ENCODE data around the gene PCSK5. TPM values are rescaled to one million over a fixed set of nuclear protein-coding genes. Genes with fewer than 3 reads are reported as not detected.

The PCSK5 gene
- total RNA-seq, 1 donor from 2014 or later, result 18.3 TPM

DNA sequence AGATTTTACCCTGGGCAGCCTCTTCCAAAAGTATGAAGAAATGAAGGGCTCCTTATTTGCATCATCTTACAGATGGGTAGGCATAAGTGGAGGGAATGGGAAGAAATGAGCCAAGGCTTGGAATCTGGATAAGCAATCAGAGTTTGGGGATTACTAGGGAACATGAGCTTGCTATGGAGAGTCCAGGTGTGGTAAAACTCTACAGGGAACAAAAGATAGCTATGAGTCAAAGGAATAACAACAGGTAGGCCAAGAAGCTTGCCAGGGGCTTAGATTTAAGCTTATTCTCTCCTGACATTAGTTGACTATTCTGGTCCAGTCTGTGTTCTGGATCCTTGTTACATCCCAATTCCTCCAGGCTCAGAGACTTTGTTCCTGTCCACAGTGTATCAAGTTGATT lies 487.3 kb downstream of the PCSK5 start:
- no peak for TF ChIP-seq CTCF (IDR thresholded peaks at IDR 0.05)
- no peak for DNase-seq (ENCODE audit: extremely low spot score, unreplicated experiment)
- no peaks in the 10 kb centered on the region for H3K27me3 Mint-ChIP-seq (ENCODE audit: unreplicated experiment)
- H3K27ac Mint-ChIP-seq (ENCODE audit: unreplicated experiment), result no peak overlapping the region
- H3K36me3 Mint-ChIP-seq (ENCODE audit: unreplicated experiment), result no peaks in the 10 kb centered on the region
- peaks cover 36% of the 10 kb centered on the region for H3K4me1 Mint-ChIP-seq (ENCODE audit: unreplicated experiment)
- H3K9me3 Mint-ChIP-seq (ENCODE audit: unreplicated experiment), result no peaks in the 10 kb centered on the region
- H3K4me3 Mint-ChIP-seq (ENCODE audit: unreplicated experiment), result no peak overlapping the region

DNA sequence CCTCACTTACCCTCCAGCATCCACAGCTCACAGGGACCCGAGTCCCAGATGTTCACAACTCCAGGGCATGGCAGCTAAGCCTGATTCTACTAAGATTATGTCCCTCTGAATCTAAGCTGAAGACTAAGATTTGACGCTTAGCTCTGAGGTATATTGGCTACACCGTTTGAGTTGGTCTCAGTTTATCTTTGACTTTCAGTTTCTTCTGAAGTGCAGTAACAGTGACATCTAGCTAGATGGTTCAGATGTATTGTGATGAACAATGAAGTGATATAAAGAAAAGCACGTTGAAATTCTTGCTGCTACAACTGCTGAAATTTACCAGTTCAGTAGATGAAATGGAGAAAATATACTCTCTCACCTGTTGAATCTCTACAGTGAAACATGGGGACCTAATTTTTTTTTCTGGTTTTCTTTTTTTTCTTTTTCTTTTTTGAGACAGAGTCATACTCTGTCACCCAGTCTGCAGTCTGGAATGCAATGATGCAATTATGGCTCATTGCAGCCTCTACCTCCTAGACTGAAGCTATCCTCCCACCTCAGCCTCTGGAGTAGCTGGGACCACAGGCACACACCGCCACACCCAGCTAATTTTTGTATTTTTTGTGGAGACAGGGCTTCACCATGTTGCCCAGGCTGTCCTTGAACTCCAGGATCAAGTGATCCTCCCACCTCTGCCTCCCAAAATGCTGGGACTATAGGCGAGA lies 488.0 kb downstream of the PCSK5 start:
- H3K9me3 Mint-ChIP-seq (ENCODE audit: unreplicated experiment), result no peaks in the 10 kb centered on the region
- no peaks in the 10 kb centered on the region for H3K27me3 Mint-ChIP-seq (ENCODE audit: unreplicated experiment)

GRCh38 chr9:76379494-76379893 lies 489.0 kb downstream of the PCSK5 start:
- Mint-ChIP-seq H3K27me3 (ENCODE audit: unreplicated experiment) (no peaks in the 10 kb centered on the region), H3K4me1 (ENCODE audit: unreplicated experiment) (peaks cover 23% of the 10 kb centered on the region), H3K9me3 (ENCODE audit: unreplicated experiment) (no peaks in the 10 kb centered on the region), H3K36me3 (ENCODE audit: unreplicated experiment) (peaks cover under 1% of the 10 kb centered on the region), H3K4me3 (ENCODE audit: unreplicated experiment) (no peak overlapping the region), H3K27ac (ENCODE audit: unreplicated experiment) (peak overlapping the region; percentile 27)
- DNase-seq (ENCODE audit: extremely low spot score, unreplicated experiment), result no peak
- no peak for TF ChIP-seq CTCF (IDR thresholded peaks at IDR 0.05)

More for the DNA sequence above, 488.0 kb downstream of the PCSK5 start:
- TF ChIP-seq CTCF (IDR thresholded peaks at IDR 0.05), result no peak
- H3K36me3 Mint-ChIP-seq (ENCODE audit: unreplicated experiment), result no peaks in the 10 kb centered on the region
- H3K4me3 Mint-ChIP-seq (ENCODE audit: unreplicated experiment), result no peak overlapping the region
- no peak overlapping the region for H3K27ac Mint-ChIP-seq (ENCODE audit: unreplicated experiment)
- DNase-seq (ENCODE audit: extremely low spot score, unreplicated experiment), result no peak
- peaks cover 28% of the 10 kb centered on the region for H3K4me1 Mint-ChIP-seq (ENCODE audit: unreplicated experiment)

GRCh38 chr9:76390656-76391055 lies 500.2 kb downstream of the PCSK5 start:
- peaks cover 21% of the 10 kb centered on the region for H3K4me1 Mint-ChIP-seq (ENCODE audit: unreplicated experiment)
- no peak for DNase-seq (ENCODE audit: extremely low spot score, unreplicated experiment)
- H3K27ac Mint-ChIP-seq (ENCODE audit: unreplicated experiment), result no peak overlapping the region
- no peaks in the 10 kb centered on the region for H3K9me3 Mint-ChIP-seq (ENCODE audit: unreplicated experiment)
- TF ChIP-seq CTCF (IDR thresholded peaks at IDR 0.05), result no peak
- H3K36me3 Mint-ChIP-seq (ENCODE audit: unreplicated experiment), result peaks cover 15% of the 10 kb centered on the region
- H3K27me3 Mint-ChIP-seq (ENCODE audit: unreplicated experiment), result no peaks in the 10 kb centered on the region
- no peak overlapping the region for H3K4me3 Mint-ChIP-seq (ENCODE audit: unreplicated experiment)

- Mint-ChIP-seq H3K9me3 (ENCODE audit: unreplicated experiment) (no peaks in the 10 kb centered on the region), H3K36me3 (ENCODE audit: unreplicated experiment) (peaks cover 8% of the 10 kb centered on the region), H3K27me3 (ENCODE audit: unreplicated experiment) (no peaks in the 10 kb centered on the region), H3K4me3 (ENCODE audit: unreplicated experiment) (peak within 1 kb of the TSS; percentile 97), H3K4me1 (ENCODE audit: unreplicated experiment) (peaks cover 23% of the 10 kb centered on the region), H3K27ac (ENCODE audit: unreplicated experiment) (peak within 1 kb of the TSS; percentile 97)
- DNase-seq (ENCODE audit: extremely low spot score, unreplicated experiment), result peak; percentile 97
- peak; percentile 45 for TF ChIP-seq CTCF (IDR thresholded peaks at IDR 0.05)
Measured at GRCh38 chr9:76394195-76394959, 503.9 kb downstream of the PCSK5 start, which contains the start of gene RFK. Gene RFK (minus strand): TSS chr9:76394426. CDS start chr9:76394171, 255 bp downstream.
